HepG2 (cell line): ENCODE results near the gene DAB1. TPM values are rescaled to one million over a fixed set of nuclear protein-coding genes. Genes with fewer than 3 reads are reported as not detected.

ENCODE experiments used
- ARID2 ChIP-seq: sonication (generic); formaldehyde crosslinking; IDR thresholded peaks from 2 replicates; pipeline ENCODE4 v1.8.1; 2022; ENCODE audit warnings: mild to moderate bottlenecking, missing genetic modification reagents, borderline replicate concordance
- BHLHE40 ChIP-seq: IDR thresholded peaks from 2 replicates; pipeline ENCODE4 v1.6.1; 2011; ENCODE audit warnings: low read length, improper control_type of control experiment
- HNF4A ChIP-seq: sonication (generic); formaldehyde crosslinking; IDR thresholded peaks from 2 replicates; pipeline ENCODE4 v1.4.0; 2020; ENCODE audit warnings: missing genetic modification reagents
- IKZF5 ChIP-seq: IDR thresholded peaks from 2 replicates; pipeline ENCODE4 v1.6.1; 2018; ENCODE audit warnings: missing genetic modification reagents, mild to moderate bottlenecking, missing compliant biosample characterization
- KLF16 ChIP-seq, 2 experiments: sonication (generic) in 1 of 2; formaldehyde crosslinking in 1 of 2; IDR thresholded peaks; 2 replicates each; pipeline versions ENCODE4 v1.6.1 to v1.8.0; 2016 to 2023; ENCODE audit warnings: missing genetic modification reagents in 2 of 2, missing compliant biosample characterization in 1 of 2
- RXRA ChIP-seq: sonication (generic); formaldehyde crosslinking; IDR thresholded peaks from 2 replicates; pipeline ENCODE4 v1.5.1; 2020; ENCODE audit warnings: missing genetic modification reagents
- SALL2 ChIP-seq: sonication (generic); formaldehyde crosslinking; IDR thresholded peaks from 2 replicates; pipeline ENCODE4 v1.8.1; 2023; ENCODE audit warnings: mild to moderate bottlenecking, missing genetic modification reagents, inconsistent platforms
- TBX2 ChIP-seq: sonication (generic); formaldehyde crosslinking; IDR thresholded peaks from 2 replicates; pipeline ENCODE4 v1.5.0; 2020; ENCODE audit warnings: missing genetic modification reagents, mild to moderate bottlenecking, borderline replicate concordance
- XRCC5 ChIP-seq: fragments of 200-400 bp; formaldehyde crosslinking; optimal IDR thresholded peaks from 2 replicates; pipeline ENCODE3; 2017; ENCODE audit warnings: mild to moderate bottlenecking, low read length
- YY1 ChIP-seq: IDR thresholded peaks from 2 replicates; pipeline ENCODE4 v1.6.1; 2011; ENCODE audit warnings: low read length, low read depth, moderate library complexity, mild to moderate bottlenecking; ENCODE audit not compliant: insufficient read depth, insufficient replicate concordance
- ZBTB43 ChIP-seq: sonication (generic); formaldehyde crosslinking; conservative IDR thresholded peaks from 2 replicates; pipeline ENCODE4 v1.4.0; 2020; ENCODE audit warnings: missing genetic modification reagents
- ZNF674 ChIP-seq: sonication (generic); formaldehyde crosslinking; IDR thresholded peaks from 2 replicates; pipeline ENCODE4 v1.5.0; 2020; ENCODE audit warnings: low read depth, mild to moderate bottlenecking, missing genetic modification reagents
- ZNF782 ChIP-seq: sonication (generic); formaldehyde crosslinking; IDR thresholded peaks from 2 replicates; pipeline ENCODE4 v1.4.0; 2020; ENCODE audit warnings: missing genetic modification reagents, mild to moderate bottlenecking, borderline replicate concordance
- ZNF850 ChIP-seq: sonication (generic); formaldehyde crosslinking; conservative IDR thresholded peaks from 2 replicates; pipeline ENCODE4 v1.9.0; 2021; ENCODE audit warnings: mild to moderate bottlenecking, missing genetic modification reagents
- polyA plus RNA-seq, 8 experiments: library from polyadenylated mRNA; depleted of rRNA in 3 of 8; stranded (reverse) in 7 of 8; unstranded in 1 of 8; fragments of >200 nt; fragmentation: Illumina TruSeq in 4 of 8; extraction: Trizol in 4 of 8; gene quantifications; 2 replicates each; pipeline versions ENCODE4 v1.2.1 to v1.2.3, GENCODE V29; 2011 to 2016; ENCODE audit warnings: low read depth in 4 of 8, missing spikeins in 1 of 8, mixed read lengths in 1 of 8; ENCODE audit not compliant: insufficient read depth in 1 of 8
- total RNA-seq, 5 experiments: library from RNA; depleted of rRNA; stranded (reverse); fragments of >200 nt; fragmentation: Illumina TruSeq; extraction: Trizol; gene quantifications; 2 replicates each; pipeline ENCODE4 v1.2.3, GENCODE V29; 2016; ENCODE audit warnings: low read depth in 1 of 5
- TF ChIP-seq, protein P1 (sequence below): sonication (generic); formaldehyde crosslinking; IDR thresholded peaks from 2 replicates; pipeline ENCODE4 v1.4.0; 2020; ENCODE audit warnings: mild to moderate bottlenecking, missing genetic modification reagents
- TF ChIP-seq, protein P2 (sequence below): sonication (generic); formaldehyde crosslinking; IDR thresholded peaks from one replicate; pipeline ENCODE4 v1.5.1; 2020; ENCODE audit warnings: mild to moderate bottlenecking, missing genetic modification reagents; ENCODE audit errors: not compliant biosample characterization

DAB1 gene
- total and polyA plus RNA-seq, 2 of the 13 experiments (the other 11 are each of a cell fraction or from before 2014, with no cell fraction given): 0.04 to 0.13 TPM

DNA sequence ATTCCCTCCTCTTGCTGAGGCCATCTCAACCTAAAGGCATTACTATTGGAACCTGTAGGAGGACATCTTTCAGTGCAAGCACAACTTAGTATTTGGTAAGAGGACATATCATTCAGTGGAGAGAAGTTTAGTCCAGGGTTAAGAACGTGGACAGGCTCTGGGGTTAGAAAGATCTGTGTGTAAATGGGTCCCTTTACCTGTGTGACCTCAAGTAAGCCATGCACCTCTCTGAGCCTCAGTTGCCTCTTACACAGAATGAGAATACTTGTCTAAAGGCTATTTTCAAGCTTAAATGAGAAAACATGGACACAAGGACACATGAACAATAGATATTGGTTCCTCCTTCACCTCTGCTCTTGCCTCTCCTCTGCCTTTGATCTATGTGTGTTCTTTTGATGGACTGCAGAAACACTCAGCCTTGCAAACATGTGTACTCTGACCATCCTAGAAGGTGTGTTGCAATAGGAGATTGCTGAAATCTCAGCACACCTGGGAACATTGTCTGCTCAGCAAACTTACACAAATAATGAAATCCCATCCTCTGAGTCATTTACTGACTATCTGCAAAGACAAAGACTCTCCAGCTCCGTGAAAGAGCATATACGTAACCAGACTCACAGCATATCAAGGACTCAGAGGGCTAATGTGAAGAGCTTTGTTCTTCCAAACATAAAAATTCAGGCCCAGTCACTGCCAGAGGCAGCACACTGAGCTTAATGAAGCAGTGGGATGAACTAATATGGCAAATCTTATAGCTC lies 143.8 kb downstream of the DAB1 start (continued):
- peak; percentile 81 for TF ChIP-seq BHLHE40
- TF ChIP-seq TBX2 (CRISPR knock-in tag): peak; percentile 99
- peak; percentile 96; the same call in 1 of the 2 replicates for TF ChIP-seq RXRA (CRISPR knock-in tag)
- peak; percentile 40 for TF ChIP-seq YY1
- TF ChIP-seq XRCC5: peak; percentile 74
- TF ChIP-seq ZNF674 (CRISPR knock-in tag): 0 out of 2 replicates have a peak, but pooled peaks have one; percentile 70
- peak; percentile 97 for TF ChIP-seq IKZF5
- TF ChIP-seq ARID2 (CRISPR knock-in tag): no peak
- peak in 1 of 2 experiments; percentile 98; a peak in 2 of 4 replicates for TF ChIP-seq KLF16 (CRISPR knock-in tag; IDR thresholded peaks at IDR 0.05)
- TF ChIP-seq, protein P1, sequence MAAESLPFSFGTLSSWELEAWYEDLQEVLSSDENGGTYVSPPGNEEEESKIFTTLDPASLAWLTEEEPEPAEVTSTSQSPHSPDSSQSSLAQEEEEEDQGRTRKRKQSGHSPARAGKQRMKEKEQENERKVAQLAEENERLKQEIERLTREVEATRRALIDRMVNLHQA (CRISPR knock-in tag): 0 out of 2 replicates have a peak, but pooled peaks have one; percentile 68
- peak; percentile 99 for TF ChIP-seq HNF4A (CRISPR knock-in tag)
- TF ChIP-seq ZNF782: no peak
- TF ChIP-seq SALL2: peak; percentile 55; the same call in 1 of the 2 replicates
- TF ChIP-seq, protein P2, sequence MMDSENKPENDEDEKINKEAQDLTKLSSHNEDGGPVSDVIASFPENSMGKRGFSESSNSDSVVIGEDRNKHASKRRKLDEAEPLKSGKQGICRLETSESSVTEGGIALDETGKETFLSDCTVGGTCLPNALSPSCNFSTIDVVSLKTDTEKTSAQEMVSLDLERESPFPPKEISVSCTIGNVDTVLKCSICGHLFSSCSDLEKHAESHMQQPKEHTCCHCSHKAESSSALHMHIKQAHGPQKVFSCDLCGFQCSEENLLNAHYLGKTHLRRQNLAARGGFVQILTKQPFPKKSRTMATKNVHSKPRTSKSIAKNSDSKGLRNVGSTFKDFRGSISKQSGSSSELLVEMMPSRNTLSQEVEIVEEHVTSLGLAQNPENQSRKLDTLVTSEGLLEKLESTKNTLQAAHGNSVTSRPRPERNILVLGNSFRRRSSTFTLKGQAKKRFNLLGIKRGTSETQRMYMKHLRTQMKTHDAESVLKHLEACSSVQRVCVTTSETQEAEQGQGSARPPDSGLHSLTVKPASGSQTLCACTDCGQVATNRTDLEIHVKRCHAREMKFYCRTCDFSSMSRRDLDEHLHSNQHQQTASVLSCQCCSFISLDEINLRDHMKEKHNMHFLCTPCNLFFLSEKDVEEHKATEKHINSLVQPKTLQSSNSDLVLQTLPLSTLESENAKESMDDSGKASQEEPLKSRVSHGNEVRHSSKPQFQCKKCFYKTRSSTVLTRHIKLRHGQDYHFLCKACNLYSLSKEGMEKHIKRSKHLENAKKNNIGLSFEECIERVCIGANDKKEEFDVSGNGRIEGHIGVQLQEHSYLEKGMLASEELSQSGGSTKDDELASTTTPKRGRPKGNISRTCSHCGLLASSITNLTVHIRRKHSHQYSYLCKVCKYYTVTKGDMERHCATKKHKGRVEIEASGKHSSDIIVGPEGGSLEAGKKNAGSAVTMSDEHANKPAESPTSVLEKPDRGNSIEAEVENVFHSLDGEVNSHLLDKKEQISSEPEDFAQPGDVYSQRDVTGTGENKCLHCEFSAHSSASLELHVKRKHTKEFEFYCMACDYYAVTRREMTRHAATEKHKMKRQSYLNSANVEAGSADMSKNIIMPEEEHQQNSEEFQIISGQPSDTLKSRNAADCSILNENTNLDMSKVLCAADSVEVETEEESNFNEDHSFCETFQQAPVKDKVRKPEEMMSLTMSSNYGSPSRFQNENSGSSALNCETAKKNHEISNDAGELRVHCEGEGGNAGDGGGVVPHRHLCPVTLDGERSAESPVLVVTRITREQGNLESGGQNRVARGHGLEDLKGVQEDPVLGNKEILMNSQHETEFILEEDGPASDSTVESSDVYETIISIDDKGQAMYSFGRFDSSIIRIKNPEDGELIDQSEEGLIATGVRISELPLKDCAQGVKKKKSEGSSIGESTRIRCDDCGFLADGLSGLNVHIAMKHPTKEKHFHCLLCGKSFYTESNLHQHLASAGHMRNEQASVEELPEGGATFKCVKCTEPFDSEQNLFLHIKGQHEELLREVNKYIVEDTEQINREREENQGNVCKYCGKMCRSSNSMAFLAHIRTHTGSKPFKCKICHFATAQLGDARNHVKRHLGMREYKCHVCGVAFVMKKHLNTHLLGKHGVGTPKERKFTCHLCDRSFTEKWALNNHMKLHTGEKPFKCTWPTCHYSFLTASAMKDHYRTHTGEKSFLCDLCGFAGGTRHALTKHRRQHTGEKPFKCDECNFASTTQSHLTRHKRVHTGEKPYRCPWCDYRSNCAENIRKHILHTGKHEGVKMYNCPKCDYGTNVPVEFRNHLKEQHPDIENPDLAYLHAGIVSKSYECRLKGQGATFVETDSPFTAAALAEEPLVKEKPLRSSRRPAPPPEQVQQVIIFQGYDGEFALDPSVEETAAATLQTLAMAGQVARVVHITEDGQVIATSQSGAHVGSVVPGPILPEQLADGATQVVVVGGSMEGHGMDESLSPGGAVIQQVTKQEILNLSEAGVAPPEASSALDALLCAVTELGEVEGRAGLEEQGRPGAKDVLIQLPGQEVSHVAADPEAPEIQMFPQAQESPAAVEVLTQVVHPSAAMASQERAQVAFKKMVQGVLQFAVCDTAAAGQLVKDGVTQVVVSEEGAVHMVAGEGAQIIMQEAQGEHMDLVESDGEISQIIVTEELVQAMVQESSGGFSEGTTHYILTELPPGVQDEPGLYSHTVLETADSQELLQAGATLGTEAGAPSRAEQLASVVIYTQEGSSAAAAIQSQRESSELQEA (CRISPR knock-in tag): no peak
- TF ChIP-seq ZNF850: no peak
- peak; percentile 66; the same call in 1 of the 2 replicates for TF ChIP-seq ZBTB43
